GM19023 (cell line): ENCODE results near the gene RHEBL1.

ENCODE experiments used
- ATAC-seq: cut with Tn5 transposase; IDR thresholded peaks from one replicate; pipeline ENCODE4 v1.9.1; 2021; ENCODE audit warnings: mild to moderate bottlenecking, moderate library complexity; ENCODE audit not compliant: unreplicated experiment

RHEBL1 gene

GRCh38 chr12:49055092-49055491 lies 14.7 kb downstream of the RHEBL1 start:
- no peak for ATAC-seq

DNA sequence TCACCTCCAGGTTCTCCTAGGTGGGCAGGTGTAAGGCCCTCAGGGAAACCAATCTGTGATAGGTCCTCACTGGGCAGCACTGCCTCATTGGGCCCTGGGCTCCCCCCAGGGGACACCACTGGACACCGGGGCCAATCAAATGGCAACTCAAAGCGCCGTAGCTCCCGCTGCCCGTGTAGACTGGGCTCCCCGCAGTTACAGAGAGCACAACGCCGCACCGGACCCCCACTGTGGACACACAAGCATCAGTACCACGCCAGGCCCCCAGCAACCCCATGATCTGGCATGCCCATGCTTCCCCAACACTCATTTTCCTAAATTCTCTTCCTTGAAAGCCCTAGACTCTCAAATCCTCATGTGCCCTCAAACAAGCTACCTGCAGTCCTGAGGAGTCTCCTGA lies 15.3 kb downstream of the RHEBL1 start:
- no peak for ATAC-seq

GRCh38 chr12:49054096-49054495 lies 15.7 kb downstream of the RHEBL1 start:
- no peak for ATAC-seq

- ATAC-seq = no peak
These were observed 17.1 kb downstream of the RHEBL1 start for GRCh38 chr12:49052451-49053208.

DNA sequence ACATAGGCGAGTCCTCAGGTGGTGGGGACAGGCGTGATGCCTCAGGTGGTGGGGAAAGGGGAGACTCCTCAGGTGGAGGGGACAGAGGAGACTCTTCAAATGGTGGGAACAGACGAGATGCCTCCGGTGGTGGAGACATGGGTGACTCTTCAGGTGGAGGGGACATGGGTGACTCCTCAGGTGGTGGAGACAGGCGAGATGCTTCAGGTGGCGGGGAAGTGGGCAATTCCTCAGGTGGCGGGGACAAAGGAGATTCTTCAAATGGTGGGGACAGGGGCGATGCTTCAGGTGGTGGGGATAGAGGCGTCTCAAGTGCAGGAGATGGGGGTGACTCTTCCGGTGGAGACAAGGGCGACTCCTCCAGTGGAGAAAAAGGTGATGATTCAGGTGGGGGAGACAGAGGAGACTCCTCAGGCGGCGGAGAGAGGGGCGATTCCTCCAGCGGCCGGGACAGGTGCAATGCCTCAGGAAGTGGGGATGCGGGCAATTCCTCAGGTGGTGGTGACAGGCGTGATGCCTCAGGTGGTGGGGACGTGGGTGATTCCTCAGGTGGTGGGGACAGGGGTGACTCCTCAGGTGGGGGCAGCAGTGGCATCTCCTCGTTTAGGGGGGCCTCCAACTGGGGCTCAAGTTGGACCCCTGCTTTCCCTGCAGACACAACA lies 17.9 kb downstream of the RHEBL1 start:
- ATAC-seq = no peak

DNA sequence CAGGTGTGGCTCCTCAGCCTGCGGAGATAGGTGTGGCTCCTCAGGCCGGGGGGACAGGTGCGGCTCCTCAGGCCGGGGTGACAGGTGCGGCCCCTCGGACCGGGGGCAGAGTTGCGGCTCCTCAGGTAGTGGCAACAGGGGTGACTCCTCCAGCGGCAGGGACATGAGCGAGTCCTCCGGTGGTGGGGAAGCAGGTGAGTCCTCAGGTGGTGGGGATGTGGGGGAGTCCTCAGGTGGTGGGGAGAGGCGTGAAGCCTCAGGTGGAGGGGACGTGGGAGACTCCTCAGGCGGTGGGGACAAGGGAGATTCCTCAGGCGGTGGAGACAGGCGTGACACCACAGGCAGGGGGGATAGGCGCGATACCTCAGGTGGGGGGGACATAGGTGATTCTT lies 18.4 kb downstream of the RHEBL1 start:
- no peak for ATAC-seq

DNA sequence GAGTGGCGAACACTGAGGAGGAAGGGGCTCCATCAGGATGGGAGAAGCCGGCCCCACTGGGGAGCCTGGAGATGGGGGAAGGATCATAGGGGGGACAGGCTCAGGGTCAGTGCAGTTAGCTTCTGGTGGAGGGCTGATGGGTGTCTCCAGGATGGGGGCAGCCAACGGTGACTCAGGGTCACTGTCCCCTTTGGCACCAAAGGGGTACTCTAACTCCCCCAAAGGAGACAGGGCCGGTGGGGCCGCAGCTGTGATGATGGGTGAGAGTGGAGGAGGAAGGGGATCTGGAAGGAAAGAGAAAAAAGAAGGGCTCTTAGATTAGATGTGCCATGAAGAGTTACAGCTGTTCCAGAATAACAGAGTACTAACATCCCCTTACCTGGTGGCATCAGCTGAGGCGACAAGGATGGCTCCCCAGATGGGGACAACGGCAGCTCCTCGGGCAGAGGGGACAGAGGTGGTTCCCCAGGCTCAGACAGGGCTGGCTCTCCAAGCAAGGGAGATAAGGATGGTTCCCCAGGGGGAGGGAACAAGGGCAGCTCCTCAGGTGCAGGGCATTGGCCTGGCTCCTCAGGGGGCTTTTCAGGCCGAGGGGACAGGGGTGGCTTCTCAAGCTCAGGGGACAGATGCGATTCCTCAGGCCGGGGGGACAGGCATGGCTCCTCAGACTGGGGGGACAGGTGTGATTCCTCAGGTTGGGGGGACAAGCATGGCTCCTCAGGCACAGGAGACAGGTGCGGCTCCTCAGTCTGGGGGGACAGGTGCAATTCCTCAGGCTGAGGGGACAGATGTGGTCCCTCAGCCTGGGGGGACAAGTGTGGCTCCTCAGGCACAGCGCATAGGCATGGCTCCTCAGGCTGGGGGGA lies 19.0 kb downstream of the RHEBL1 start:
- ATAC-seq = no peak

DNA sequence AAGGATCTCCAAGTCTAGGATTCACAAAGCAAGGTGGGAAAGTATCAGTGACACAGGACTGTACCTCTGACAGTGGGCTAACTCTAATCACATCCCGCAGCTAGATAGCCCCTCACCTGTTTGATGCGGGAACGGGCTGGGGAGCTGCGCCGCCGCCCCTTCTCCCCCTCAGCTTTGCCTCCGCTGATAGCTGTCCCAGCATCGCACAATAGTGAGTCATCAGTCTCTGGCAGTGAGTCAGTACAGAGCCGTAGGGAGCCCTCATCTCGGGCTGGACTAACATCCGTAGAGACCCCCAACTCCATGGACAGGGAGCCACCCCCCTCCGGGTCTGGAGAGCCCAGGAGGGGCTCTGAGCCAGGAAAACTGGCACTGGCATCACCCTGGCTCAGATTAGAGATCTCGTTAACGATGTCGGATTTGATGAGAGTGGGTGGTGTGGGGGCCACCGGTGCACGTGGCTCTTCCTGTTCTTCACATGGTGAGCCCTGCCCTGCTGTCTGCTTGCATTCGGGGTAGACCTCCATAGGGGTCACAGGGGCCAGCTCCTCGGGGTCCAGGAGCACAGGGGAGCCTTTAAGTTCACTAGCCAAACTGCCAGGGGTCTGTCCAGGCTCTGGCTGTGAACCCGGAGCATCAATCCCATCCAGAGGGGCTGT lies 20.1 kb downstream of the RHEBL1 start:
- no peak for ATAC-seq

- no peak for ATAC-seq
These were observed 20.8 kb downstream of the RHEBL1 start for GRCh38 chr12:49048953-49049352.

DNA sequence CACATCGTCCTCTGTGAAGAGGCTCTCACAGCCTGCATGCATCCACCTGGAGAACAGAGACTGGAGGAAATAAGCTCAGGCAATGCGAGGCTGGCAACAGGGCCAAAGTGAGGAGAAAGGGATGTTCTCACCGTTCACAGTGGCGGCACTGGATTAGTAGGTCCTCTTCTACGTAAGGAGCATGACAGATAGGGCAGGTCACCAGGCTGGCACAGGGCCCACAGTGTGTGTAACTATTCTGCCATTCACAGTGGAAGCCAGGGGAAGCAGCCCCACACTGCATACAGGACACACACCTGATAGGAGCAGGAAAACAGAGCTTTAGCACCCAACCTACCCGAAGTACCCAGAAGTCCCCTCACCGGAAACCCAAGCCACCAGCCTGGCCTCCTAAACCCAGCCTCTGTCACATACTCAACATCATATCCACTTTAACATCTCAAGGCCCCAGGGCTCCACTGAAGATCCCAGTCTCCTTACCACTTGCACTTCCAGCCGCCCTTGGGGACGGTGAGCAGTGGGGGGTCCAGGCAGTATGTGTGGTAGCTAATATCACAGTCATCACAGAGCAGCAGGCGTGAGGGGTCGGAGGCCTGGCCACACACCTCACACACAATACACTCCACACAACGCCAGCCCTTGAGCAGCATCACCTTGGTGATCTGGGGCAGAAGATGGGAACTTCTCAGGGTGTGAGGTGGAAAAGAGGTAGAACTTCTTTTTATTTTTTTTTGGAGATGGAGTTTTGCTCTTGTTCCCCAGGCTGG lies 23.5 kb downstream of the RHEBL1 start:
- ATAC-seq = no peak

- no peak for ATAC-seq
These were observed 25.1 kb downstream of the RHEBL1 start for GRCh38 chr12:49044660-49045059.

GRCh38 chr12:49043856-49044258 lies 25.9 kb downstream of the RHEBL1 start:
- no peak for ATAC-seq

DNA sequence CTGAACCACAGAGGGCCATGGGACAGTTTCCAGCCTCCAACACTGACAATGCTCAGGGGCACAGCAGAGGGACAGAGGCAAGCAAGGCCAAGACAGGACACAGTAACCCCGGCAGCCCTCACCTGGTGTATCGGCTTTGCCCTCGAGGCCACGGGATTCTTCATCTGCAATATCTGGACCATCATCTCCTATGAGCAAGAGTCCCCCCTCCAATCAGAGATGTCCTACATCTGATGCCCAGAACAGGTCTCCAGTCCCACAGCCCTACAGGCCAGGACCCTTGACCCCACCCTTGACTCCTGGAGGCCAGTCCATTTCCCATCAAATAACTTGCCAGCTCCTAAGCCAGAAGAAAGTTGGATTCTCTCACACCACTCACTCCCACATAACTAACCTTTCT lies 26.5 kb downstream of the RHEBL1 start:
- ATAC-seq = no peak

DNA sequence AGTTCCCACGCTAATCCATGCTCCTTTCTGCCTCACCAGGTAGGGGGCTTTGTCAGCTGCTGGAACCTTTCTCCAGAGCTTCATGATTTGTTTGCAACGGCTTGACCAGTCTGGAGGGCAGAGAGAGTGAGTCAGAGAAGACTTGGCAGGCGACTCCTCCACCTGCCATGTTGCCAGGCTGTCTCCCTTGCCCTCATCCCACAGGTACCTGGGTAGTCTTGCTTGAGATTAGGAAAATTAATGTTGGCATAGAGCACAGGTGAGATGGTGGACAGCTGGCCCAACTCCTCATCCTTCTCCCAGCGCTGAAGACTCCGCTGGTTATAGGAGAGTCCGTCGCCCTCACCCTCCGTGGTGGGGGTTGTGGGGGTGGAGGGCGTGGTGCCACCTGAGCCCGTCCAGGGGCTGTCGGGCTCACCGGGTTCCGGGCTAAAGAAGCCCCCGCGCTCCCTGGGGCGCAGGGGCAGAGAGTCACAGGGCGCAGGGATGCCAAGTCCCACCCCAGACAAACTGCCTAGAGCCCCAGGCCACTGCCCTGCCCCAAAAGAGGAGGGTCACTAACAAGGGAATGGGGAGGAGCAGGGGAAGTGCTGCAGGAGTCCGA lies 27.8 kb downstream of the RHEBL1 start:
- no peak for ATAC-seq

- no peak for ATAC-seq
These were observed 28.5 kb downstream of the RHEBL1 start for GRCh38 chr12:49041036-49041880.

- ATAC-seq = no peak
These were observed 29.4 kb downstream of the RHEBL1 start for GRCh38 chr12:49040364-49040855.

DNA sequence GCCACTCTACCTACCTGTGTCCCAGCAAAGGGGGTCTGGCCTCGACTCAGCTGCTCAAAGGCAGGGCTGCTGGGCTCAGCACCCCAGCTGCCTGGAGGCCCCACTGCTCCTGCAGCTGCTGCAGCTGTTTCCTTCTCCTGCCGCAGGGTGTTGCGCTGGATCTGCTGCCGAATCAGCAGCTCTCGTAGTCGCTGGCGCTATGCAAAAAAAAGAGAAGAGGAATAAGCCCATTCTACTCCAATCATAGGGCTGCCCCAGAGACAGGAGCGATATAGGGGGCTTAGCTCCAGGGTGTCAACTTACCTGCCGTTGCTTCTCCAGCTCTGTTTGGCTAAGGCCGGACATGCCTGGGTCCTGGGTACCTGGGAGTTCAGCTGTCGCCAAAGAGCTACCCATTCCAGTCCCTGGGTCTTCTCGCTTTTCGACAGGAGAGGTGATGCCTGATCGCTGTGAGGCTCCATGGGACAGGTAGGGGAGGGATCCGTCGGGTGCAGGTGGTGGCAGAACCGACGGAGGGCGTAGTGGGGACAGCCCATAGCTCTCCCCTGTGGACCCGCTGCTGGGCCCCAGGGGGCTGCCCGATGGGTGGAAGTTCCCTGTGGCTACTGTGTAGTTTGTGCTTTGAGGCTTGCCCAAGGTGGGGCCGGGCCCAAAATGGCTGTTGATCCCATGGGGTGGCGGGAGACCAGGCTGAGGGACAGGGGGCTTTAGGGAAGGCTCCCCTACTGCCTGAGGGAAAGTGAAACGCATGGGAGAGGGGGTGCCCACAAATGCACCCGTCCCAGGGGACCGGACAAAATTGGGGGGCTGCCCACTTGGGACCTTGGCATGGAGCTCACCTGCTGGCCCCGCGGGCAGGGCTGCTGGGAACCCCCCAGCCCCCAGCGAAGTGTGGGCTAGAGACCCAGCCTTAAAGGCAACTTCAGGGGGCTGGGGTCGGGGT lies 30.1 kb downstream of the RHEBL1 start:
- no peak for ATAC-seq
